ENCODE results near the gene TMEM175.

Gene TMEM175

DNA sequence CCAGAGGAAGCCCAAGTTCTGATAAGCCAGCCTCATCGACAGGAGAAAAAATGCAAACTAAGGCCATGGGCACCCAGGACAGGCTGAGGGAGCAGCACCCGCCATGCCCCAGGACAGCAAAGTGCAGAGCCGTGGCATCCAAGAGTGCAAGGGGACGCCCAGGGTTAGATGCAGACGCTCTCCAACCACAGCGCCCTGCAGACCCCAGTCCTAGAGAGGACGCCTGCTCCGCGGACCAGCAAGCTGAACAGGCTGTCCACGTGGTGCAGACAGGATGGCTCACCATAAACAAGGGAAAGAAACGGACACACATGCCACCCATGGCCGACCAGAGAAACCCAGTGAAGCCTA lies 32.7 kb upstream of the TMEM175 start:
- no peak for DNase-seq (ENCODE audit: low read depth)

DNA sequence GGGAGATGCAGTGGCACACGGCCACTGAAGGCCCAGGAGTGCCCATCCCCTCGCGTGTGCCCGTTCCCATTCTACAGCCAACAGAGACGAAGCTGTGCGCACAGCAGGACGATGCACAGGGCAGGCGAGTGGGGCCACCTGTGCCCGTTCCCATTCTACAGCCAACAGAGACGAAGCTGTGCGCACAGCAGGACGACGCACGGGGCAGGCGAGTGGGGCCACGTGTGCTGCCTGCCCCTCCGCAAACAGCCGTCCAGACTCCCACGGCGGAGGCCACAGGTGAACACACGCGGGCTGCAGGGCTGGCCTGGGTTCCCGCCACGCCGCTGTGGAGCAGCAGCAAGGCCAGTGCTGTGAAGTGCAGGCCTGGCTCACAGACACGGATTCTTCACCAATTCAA lies 32.2 kb upstream of the TMEM175 start:
- no peak for DNase-seq (ENCODE audit: low read depth)

DNA sequence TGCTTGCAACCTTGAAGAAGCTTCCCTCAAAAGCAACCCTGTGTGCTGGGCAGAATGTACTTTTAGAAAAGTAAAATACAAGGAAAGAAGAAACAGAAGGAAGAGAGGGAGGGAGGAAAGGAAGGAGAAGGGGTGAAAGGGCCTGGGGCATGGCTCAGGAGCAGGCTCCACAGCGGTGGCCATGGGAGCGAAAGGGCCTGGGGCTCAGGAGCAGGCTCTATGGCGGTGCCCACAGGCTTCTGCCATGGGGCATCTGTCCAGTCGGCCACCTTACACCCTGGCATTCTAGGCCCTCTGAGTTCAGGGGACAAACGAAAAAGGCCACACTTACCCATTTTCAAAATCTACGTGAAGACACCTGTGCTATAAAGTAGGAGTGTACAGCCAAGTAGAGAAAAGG lies 31.5 kb upstream of the TMEM175 start:
- DNase-seq (ENCODE audit: low read depth), result no peak

DNA sequence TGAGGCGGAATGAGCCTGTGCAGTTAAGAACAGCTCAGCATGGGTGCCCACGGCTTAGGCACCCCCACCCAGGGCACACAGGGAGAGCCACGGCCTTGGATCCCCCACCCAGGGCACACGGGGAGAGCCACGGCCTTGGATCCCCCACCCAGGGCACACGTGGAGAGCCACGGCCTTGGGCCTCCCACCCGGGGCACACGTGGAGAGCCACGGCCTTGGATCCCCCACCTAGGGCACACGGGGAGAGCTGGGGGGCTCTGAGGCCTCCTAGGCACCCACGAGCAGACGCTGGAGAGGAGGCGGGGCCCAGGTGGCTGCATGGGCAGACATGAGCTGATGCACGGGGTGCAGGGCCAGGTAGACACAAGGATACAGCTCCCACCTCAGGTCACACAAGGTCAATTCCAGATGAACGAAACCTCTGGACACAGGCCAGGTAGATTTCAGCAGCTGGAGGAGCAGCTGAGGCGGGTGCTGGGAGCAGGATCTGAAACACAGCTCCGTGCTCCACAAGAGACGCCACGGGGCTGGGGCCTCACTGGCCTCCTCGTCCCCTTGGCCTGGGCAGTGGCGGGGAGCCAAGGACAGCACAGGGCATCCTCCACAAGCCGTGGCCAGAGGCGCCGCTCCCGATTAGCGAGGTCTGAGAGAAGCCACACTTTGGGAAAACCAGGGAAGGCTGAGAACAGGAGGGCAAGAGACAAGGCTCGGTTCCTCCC lies 30.9 kb upstream of the TMEM175 start:
- no peak for DNase-seq (ENCODE audit: low read depth)

DNA sequence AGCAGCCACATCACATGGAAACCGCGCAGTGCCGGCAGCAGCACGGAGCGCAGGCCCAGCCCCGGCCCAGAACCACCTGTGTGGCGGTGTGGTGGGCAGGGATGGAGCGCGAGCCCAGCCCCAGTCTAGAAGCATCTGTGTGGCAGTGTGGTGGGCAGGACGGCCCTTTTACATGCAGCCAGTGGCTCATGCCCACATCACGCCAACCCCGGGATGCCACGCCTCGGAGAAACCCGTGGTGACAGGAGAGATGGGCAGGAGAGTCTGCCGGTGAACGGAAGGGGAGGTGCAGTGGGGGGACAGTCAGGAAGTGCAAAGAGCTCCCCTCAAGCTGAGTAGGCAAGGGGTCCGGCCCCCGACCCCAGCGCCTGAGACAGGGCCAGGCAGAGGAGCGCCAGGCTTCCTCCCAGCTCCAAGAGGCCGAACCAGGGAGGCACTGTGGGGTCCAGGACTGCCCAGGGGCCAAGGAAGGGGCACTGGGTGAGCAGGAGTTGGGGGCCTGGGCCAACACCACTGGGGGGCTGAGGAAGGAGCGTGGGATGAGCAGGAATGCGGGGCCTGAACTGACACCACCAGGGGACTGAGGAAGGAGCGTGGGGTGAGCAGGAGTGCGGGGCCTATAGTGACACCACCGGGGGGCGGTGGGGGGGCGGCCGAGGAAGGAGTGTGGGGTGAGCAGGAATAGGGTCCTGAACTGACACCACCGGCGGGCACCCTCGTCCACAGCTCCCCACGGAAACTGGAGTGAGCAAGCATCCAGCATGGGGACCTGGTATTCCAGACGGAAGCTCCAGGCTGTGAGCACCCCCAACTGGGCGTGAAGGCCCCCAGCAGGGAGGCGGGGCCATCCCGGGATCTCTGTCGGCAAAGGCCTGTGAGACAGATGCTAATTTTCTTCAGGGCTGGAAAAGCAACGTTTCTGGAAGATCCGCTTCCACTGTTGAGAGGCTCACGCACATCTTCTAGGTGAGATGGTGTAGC lies 28.9 kb upstream of the TMEM175 start:
- no peak for DNase-seq (ENCODE audit: low read depth)

DNA sequence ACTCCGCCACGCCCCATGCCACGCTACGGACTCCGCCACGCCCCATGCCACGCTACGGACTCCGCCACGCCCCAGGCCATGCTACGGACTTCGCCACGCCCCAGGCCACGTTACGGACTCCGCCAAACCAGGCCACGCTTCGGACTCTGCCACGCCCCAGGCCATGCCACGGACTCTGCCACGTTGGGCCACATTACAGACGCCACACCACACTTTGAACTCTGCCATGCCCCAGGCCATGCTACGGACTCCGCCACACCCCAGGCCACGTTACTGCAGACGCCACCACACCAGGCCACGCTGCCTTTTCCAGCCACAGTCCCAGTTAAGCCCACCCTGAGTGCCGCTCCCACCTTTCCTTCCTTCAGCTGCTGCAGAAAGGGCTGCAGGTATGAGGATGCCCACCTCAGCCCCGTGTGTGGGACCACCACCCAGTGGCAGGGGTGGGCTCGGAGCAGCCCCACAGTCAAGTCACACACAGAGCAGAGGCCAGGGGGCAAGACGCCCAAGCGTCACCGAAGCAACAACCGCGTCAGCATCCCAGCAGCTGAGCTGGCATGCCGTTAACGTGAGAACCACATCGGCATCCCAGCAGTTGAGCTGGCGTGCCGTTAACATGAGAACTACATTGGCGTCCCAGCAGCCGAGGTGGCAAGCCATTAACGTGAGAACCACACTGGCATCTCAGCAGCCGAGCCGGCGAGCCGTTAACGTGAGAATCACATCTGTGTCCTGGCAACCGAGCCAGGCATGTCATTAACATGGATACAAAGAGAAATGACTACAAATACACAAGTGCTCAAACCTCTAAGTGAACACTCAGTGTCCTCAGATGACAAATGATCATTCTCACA lies 26.5 kb upstream of the TMEM175 start:
- DNase-seq (ENCODE audit: low read depth), result no peak

DNA sequence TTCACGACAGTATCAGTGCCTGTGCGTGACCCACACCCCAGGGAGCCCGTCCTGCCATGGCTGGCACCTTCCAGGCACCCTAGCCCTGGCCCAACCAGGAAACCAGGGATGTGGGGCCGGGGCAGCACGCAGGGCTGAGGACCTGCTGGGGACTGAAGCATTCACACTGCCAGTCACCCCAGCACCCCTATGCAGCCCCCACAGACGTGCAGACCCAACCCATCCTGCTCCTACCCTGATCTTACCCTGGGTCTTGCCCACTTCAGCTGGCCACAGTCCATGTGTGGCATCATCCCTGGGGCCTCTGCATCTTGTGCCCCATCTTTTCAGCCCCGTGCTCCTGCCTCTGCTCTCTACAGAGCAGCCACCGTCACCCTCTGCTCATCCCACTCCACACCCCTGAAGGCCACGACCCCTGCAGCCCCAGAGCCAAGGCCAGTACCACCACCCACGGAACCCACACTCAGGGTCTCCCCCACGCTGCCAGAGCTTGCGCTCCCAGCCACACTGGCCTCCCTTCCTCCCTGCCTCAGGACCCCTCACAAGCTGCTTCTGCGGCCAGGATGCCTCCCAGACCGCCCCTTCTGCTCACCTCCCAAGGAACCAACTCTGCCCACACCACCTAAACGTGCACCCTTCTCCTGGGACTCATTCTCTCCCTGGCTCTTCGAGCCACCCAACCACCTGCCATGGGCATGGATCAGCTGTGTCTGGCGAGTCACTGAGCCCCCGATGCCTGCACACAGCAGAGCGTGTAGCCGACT lies 25.7 kb upstream of the TMEM175 start:
- no peak for DNase-seq (ENCODE audit: low read depth)

DNA sequence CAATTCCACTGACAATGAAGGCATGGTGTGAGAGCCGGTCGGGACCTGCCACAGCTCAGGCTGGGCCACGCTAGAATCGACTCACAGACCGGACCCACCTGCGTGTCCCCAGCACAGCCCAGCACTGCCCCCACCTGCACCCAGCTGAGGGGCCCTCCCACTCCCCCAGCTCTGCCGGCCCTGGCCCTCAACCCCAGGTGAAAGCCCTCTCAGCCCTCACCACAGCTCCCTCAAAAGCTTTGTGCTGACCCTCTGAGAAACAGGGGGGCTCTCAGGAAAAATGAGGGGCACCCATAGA lies 25.2 kb upstream of the TMEM175 start:
- DNase-seq (ENCODE audit: low read depth), result no peak

DNA sequence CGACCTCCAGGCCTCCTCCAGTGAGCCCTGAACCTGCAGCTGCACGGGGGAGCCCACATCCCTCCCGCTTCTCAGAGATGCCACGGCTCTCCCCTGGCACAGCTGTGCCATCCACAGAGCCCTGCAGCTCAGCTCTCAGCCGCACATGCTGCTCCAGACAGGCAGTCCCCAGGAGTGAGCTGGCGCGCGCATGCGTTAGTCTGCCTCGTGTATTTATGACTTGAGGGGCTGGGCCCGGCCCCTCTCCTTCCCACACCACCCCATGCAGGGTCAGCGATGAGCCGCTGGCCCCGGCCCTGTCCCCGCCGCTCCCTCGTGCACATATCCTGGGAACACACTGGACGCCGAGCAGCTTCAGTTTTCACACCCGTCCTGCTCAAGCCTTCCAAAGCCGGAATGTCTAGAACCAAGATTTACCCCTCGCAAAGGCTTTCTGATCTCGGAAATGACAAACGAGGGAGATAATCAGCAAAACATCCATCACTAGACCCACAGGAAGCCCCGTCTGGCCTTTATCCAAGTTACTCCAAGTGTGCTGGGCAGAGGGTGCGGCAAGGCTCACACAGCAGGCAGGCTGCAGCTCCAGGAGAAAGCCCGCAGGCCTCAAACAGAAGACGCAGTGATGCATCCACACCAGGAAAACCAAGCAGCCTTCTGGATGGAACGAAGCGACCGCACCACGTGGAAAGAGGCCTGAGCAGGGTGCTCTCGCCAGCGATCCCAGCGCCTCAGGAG lies 24.4 kb upstream of the TMEM175 start:
- no peak for DNase-seq (ENCODE audit: low read depth)

DNA sequence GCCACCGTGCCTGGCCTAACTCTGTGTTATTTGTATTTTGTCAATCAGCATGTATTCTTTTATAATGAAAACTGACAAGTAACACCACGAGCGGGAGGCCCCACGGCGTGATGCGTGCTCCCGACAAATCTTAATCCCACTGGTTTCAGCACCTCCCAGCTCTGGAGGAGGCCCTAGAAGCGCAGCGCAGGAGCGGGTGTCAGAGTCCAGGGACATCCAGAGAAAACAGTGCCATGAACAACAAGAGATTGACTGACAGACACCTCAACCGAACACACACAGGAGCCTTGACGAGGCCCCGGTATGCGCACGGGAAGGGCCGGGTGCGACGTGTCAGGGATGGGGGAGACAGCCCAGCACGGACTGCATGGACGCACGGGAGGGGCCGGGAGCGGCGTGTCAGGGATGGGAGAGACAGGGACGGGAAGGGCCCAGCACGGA lies 23.1 kb upstream of the TMEM175 start:
- no peak for DNase-seq (ENCODE audit: low read depth)

DNA sequence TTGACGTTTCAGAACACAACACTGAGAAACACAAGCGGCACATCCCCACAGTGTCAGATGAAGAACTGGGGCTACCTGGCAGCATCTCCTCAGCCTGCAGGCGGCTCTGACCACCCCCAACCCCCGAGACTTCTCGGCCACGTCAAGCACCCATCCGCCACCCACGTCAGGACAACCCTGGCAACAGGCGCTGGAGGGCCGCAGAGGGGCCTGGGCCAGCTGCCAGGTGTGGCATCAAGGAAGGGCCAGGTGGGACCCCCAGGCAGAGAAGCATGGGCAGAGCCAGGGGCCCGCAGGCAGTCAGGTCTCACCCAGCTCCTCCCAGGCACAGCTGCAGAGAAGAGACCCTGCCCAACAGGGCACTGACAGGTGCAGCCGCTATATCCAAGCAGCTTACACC lies 22.4 kb upstream of the TMEM175 start:
- DNase-seq (ENCODE audit: low read depth), result no peak

DNA sequence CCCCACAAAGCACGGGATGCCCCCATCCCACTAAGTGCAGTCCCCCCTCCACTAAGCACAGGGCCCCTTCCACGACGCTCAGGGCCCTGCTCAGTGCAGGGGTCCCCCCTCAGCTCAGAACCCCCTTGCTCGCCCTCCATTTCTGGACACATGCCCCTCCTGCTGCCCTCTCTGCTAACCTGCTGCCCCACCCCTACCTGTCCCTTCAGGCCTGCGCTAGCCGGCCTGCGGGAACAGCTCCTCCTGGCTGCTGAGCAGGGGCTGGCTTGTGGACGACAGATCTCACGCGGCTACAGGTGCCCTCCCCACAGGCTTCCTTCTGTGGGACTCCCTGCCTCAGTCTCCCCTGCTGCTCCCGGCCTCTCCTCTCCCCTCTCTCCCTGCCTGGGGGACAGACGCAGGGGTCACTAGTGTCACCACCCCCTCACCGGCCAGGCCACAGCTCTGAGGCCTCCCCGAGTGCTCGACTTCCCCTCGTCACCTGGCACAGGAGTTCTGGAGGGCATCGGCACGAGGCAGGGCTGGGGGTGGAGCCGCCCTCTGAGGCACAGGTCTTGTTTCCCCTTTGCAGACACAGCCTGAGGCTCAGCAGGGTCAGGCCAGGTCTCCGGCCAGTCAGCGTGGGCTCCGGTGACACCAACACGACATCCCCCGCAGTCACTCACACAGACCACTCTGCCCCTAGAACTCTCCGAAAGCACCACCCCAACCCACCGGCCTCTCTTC lies 21.7 kb upstream of the TMEM175 start:
- no peak for DNase-seq (ENCODE audit: low read depth)

DNA sequence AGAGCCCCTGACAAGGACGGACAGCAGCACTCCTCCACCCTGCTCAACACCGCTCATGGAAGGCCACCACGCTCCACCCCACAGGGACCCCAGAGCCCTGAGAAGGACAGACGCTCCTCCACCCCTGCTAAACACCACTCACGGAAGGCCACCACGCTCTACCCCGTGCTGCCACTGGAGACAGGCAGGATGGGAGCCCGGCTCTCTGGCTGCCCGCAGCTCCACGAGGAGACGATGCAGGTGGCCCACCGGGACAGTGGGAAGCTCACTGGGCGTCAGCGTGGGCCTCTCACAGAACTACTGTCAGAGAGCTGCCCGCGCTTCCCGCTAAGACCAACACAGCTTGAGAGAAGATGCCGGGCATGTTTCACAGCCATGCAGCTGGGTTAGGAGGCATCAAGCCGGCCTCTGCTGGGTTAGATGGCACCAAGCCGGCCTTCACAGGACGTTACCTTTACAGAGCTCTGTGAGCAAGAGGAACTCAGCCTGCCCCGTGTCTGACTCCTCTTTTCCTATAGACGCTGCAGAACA lies 21.0 kb upstream of the TMEM175 start:
- no peak for DNase-seq (ENCODE audit: low read depth)

DNA sequence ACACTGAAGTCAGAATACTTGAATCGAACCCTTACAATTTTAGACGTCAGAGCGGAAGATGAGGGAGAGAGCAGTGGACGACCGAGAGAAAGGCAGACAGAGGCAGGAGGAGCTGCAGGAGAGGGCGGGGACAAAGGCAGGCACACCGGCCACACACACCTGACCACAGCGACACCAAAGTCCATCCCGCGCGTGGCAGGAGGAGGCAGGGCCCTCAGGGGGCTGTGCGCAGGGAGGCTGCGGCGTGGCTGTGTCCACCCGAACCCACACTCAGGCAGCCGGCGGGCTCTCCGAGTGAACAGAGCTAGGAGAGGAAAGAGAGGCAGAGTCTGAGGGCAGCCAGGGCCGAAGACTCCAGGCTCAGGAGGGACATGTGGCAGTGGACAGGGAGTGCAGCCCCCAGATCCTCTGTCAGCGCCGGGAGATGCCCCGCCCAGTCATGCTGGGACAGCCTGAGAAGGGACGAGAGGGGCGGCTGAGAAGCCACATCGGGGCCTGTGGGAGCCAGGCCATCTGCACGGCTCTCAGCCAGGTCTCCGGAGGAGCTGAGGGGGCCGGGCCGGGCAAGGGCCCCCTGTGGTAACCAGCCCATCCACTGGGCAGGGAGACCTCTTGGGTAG lies 20.3 kb upstream of the TMEM175 start:
- no peak for DNase-seq (ENCODE audit: low read depth)

DNA sequence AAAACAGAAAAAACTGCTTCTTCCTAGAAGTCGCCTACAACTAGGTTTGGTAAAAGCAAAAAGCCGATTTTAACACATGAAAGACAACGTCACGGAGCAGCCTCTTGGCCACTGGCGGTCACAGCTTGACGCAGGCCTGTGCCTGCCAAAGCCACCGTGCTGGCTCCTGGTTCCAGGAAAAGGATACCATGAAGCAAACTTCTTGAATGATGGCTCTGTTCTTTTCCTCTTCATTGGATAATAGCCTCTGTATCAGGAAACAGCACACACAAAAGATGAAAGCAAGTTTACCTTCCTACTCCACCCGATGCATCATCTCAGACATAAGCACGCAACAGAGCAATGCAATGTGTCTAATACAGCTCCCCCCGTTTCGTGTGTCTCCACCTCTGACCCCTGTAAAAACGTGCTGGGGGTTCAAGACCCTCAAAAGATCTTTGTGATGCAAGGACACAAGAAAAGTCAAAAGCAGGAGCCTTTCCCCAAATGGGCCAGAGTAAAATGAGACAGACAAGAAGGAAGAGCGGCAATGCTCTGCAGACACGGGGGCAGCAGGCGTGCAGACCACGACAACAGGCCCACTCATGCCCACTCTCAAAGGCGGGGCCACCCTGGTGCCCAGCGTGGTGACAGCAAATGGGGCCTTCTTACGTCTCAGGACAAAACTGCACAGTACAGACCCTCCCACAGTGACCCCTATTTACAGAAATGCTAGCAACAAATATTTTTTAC lies 19.5 kb upstream of the TMEM175 start:
- no peak for DNase-seq (ENCODE audit: low read depth)

DNA sequence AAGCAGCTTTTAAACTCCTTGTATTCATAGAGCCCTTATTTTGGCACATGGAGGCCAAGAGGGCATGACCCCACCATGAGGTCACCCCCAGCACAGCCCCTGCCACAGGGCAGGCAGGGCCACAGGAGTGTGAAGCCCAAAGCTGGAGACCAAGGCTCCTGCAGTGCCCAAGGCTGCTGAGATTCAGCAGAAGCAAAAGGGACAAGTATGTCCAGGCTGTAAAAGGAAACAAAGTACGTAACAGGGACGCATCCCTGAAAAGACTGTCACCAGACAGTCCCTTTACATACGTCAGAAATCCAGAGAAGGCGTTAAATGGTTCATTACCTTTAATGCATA lies 19.0 kb upstream of the TMEM175 start:
- DNase-seq (ENCODE audit: low read depth), result no peak

DNA sequence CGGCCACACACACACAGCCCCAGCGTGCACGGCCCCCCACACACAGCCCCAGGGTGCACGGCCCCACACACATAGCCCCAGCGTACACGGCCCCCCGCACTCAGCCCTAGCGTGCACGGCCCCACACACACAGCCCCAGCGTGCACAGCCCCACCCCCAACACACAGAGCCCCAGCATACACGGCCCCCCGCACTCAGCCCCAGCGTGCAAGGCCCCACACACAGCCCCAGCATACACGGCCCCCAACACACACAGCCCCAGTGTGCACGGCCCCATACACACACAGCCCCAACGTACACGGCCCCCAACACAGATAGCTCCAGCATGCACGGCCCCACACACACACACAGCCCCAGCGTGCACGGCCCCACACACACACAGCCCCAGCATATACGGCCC lies 17.7 kb upstream of the TMEM175 start:
- DNase-seq (ENCODE audit: low read depth), result no peak

DNA sequence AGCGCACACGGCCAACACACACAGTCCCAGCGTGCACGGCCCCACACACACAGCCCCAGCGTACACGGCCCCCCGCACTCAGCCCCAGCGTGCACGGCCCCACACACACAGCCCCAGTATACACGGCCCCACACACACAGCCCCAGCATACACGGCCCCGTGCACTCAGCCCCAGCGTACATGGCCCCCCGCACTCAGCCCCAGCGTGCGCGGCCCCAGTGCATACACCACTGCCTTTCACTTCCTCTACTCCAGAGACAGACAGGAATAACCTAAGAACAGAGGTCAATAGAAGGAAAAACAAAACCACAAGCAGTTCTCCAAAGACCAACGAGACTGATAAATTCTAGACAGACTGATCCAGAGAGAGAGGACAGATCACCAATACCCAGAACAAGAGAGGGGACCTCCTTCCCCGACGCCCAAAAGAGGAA lies 17.2 kb upstream of the TMEM175 start:
- DNase-seq (ENCODE audit: low read depth), result no peak

DNA sequence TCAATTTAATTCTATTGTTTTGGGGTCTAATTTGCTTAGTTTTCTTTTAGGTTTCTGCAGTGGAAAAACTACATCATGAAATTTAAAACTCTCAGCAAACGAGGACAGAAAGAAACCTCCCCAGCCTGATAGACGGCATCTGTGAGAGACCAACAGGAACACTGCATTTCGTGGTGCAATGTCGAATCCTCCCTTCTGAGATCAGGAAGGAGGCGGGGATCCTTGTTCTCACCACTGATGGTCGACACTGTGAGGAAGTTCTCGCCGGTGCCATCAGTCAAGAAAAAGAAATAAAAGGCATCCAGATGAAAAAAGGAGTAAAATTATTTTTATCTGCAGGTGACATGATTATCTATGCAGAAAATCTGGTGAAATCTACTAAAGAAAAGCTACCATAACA lies 16.7 kb upstream of the TMEM175 start:
- no peak for DNase-seq (ENCODE audit: low read depth)
